NCI-H128 (cell line): Measurements from ENCODE around the gene CDH8.
"Not testable (repeated sequence)": the region's sequence is repeated elsewhere in the genome, so short reads cannot be mapped to it uniquely, and the experiment has no call there.

Experiments used
- DNase-seq: peaks from one replicate; lab custom pipeline; 2025; ENCODE audit not compliant: unreplicated experiment; lab: John Stamatoyannopoulos, UW

CDH8 gene

DNA sequence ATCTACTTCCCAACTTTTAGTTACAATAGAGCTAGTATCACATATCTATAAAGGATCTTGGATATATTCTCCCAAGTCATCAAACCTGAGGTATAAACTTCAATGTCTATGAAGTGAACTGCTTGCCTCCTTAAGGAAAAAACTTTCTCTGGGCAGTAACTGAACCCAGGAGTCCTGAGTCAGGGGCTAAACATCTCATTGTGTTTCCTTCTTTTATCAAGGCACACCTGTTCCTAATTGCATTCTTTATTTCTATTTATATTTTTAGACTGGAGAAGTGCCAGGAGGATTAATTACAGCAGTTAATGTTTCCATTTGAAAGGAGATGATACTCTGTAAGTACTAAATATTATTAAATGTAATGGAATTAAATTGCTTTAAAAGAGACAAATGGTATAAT is 98.6 kb downstream of the CDH8 start:
- DNase-seq: no peak

GRCh38 chr16:61936522-61936921 is 99.7 kb downstream of the CDH8 start:
- DNase-seq: no peak

DNA sequence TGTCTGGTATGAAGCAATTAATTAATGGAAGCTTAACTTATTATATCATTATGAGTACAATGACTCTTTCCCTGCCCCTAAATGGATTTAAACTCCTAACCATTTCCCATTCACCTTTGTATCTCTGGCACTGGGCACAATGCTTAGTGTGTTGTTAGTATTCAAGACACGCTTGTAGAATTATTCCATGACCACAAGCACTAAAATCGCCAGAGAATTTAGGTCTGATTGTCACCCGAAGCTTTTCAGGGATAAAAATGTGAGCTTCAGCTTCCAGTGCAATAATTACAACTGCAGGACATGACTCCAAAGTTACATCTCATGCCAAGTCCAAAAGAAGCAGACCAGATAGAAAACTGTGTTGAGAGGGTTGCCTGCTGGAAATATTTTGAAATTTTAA is 101.6 kb downstream of the CDH8 start:
- no peak for DNase-seq

GRCh38 chr16:61929776-61930175 is 106.5 kb downstream of the CDH8 start:
- DNase-seq: no peak

DNA sequence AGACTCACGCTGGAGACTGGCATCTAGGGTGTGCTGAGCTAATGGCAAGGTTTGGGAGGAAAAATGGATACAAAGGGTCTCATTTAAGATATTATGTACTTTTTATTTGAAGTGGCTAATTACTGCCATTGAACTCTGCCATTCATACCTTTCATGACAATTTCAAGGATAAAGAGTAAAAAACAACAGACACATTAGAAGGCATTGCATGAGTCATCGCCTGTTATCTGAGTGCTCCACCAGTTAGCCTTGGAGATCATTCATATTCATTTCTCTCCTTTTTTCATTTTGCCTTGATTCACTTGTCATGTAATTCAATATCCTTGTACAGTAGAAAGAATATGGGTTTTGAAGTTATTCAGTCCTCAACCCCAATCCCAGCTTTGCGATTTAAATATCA is 109.5 kb downstream of the CDH8 start:
- no peak for DNase-seq

GRCh38 chr16:61923629-61924028 is 112.6 kb downstream of the CDH8 start:
- no peak for DNase-seq

DNA sequence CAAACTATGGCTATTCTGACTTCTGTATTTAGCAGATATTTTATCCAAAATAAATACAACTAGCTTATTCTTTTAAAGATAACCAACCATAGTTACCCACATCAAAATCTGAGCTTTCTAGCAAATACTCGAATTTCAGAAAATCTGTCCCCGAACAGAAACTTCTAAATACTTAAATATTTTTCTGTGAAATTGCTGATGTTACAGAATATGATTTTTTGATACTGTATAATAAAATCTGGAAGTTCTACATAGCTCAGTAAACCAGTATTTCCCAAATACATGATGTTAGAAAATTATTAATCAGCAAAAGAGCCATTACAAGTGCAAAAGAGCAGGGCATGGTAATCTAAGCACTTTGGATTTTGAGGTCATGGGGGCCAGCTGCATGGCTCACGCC is 114.9 kb downstream of the CDH8 start:
- DNase-seq: no peak

DNA sequence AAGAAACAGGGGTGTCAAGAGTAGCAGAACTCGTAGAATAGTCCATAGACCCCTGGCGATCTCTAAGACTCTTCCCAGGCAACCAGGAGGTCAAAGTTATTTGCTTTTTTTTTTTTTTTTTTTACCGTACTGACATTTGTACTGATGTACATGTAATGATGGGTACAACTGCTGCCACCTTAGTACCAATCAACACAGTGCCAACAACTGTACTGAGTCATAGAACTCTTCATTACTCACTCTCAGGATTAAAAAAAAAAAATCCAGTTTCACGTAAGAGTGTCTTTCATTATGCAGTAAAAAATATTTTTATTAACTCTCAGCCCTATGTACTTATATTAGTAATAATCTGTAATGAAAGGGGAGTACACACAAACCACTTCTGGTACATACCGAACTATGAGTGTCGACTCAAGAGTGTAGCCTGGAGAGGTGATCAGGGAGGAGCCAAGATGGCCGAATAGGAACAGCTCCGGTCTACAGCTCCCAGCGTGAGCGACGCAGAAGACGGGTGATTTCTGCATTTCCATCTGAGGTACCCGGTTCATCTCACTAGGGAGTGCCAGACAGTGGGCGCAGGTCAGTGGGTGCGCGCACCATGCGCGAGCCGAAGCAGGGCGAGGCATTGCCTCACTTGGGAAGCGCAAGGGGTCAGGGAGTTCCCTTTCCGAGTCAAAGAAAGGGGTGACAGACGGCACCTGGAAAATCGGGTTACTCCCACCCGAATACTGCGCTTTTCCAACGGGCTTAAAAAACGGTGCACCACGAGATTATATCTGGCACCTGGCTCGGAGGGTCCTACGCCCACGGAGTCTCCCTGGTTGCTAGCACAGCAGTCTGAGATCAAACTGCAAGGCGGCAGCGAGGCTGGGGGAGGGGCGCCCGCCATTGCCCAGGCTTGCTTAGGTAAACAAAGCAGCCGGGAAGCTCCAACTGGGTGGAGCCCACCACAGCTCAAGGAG is 118.1 kb downstream of the CDH8 start:
- not testable (repeated sequence) for DNase-seq

DNA sequence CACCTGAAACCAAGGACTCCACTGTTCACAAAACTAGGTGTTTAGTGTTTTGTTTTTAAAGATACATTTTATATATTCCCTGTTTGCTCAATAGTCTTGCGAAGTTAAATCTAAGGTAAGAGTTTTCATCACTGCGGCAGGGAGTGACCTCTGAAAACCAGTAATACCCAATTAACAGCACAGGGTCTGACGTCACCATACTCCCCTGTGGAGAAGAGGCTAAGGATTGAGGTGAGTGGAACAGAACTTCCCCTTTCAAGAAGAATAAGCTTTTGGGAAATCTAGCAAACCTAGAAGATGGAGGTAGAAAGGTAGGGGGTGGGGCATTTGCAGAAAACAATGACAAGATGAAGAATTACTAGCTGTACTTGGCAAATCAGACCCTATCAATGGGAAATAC is 120.7 kb downstream of the CDH8 start:
- DNase-seq: no peak

- no peak for DNase-seq
Measured at GRCh38 chr16:61909074-61909473, 127.2 kb downstream of the CDH8 start.

DNA sequence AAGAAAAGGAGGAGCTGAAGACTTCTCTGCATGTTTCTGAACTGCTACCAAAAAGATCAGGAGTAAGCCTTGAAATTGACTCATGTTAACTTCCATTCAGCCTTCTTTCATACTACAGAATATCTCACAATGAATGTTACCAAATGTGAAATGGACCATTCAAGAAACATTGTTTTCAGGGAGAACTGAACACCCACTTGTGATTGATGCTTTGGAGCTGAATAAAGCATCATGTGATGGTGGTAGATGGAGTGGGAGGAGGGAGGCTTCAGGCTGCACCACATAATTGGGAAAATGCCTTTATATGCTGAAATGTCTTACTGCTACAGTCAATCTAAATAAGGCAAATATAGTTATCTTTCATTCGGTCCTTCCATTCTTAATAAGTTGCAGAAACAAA is 127.8 kb downstream of the CDH8 start:
- DNase-seq: no peak

DNA sequence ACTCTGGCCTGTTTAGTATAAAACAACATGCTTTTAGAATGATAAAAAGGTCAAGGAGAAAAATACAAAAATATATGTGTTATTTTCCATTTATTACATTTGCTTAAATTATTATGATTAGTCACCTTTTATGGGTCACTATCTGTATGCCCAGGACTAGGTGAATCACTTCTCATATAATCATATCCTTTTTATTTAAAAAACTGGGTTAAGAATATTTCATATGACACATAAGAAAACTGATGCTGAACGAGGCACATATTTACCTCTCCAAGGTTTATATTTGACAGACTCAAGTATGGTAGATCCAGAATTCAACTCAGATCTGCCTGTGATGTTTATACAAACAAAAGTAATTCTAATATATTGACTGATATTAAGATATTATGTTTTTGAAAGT is 134.5 kb downstream of the CDH8 start:
- DNase-seq: no peak

DNA sequence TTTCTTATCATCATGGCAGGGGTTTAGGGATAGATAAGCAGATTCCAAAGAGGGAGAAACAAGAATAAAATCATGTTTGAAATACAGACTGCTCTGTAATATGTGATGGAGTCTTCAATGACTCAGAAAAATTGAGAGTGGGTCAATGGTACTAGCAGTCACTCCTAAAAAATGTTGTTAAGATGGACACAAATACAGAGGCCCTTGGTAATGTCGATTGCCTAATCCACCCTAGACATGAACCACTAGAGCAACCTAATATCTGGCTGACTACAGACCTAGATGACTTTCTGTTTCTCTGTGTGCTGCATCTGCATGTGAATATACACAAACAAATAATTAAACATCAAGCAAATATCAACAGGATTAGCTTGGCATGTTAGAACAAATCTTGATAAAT is 135.8 kb downstream of the CDH8 start:
- DNase-seq: no peak

GRCh38 chr16:61897657-61898056 is 138.6 kb downstream of the CDH8 start:
- no peak for DNase-seq

GRCh38 chr16:61892531-61892930 is 143.7 kb downstream of the CDH8 start:
- DNase-seq: no peak

GRCh38 chr16:61891460-61891859 is 144.8 kb downstream of the CDH8 start:
- DNase-seq: no peak

DNA sequence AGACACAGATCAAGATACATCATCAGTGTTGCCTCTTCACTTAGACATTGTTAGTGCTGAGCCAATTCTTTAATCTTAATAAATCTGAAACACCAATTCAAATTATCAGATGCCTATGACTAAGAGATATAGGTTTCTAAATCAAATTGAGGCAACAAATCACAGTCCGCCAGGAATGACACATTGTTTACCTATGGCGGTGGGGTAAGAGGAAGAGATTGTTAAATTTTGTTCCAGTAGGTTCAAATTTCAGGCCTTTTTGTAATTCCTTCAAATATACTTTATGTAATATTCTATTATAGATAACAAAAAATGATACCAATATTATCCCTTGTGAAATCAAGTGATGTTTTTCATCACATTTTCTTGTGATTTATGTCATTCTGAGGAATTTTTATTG is 145.9 kb downstream of the CDH8 start:
- DNase-seq: no peak

DNA sequence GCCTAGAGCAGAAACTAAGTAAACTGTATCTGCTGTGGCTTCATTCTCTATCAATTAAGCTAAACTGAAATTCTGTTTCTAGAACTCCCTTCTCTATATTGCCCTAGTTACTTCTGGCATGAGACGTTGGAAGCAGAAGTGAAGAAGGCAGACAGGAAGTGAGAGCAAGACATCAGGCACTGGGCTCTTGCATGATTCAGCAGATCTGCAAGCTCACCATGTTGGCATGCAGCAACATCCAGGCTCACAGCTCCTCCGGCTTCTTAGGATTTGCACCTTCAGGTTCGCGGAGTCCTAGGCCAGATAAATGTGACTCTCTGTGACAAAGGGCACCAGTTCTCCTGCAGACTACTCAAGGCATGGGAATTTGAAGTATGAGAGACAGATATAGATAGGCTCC is 148.3 kb downstream of the CDH8 start:
- no peak for DNase-seq

DNA sequence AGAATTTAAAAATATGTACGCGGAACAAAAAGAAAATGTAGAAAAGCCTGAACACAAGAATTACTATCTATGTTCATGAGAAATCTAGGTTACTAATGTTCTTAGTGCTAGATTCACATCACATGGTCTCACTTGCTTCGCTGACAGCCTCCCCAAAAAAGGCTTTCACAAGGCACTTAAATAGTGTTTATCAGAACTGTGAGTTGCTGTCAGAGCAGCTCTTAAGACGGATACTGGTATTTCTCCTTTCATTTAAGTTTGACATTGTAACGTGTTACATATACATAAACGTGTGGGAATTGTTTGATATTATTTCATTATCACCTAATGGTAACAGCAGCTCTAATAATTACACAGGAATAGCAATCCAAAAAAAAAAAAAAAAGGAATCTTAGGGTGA is 150.9 kb downstream of the CDH8 start:
- no peak for DNase-seq

- no peak for DNase-seq
Measured at GRCh38 chr16:61879306-61879705, 156.9 kb downstream of the CDH8 start.

DNA sequence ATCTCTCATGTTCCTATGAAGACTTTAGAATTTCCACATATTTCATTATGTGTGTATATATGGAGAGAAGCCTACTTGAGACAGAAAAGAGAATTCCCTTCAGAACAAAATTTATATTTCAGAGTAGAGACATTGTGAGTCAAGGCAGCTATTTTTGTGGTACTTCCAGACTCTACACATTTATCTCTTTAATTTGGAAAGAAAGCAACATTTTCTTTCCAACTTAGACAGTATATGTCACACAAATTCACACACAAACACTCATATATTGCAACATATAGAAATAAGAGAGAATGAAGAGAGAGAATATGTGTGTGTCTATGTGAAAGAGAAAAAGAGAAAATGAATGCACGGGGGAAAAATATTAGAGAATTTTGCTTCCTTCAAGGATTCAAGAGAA is 158.8 kb downstream of the CDH8 start:
- DNase-seq: no peak

DNA sequence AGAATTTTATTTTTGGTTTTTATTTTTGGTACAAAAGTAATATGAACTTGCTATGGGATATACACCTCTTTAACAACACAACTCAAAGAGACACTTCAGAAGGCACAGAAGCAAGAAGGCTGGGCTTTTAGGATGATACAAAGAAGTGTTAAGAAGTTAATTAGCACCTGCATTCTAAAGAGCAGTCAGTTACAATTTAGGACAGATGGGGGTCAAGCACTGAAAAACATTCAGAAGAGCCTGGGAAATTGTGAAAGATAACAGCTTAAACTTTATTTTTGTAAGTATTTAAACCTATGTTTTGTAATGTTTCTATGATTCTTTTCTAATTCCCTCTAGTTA is 163.5 kb downstream of the CDH8 start:
- no peak for DNase-seq
